Measurements from ENCODE around the gene ARSJ. TPM values are rescaled to one million over a fixed set of nuclear protein-coding genes. Genes with fewer than 3 reads are reported as not detected.
"Not testable (repeated sequence)": the region's sequence is repeated elsewhere in the genome, so short reads cannot be mapped to it uniquely, and the experiment has no call there.

The ARSJ gene
- 2.4 TPM for total RNA-seq
- long read RNA-seq, full-length matches to known transcripts: 1 of 11 reads
- long read RNA-seq, partial matches to known transcripts: 1 of 11 reads
- long read RNA-seq, other reads (novel, unspliced or antisense): 9 of 11 reads

GRCh38 chr4:113979148-113979904 is at the start of gene ARSJ:
ARSJ (minus strand) TSS chr4:113979647; CDS start chr4:113978834, 813 bp downstream.
- DNase-seq (ENCODE audit: low spot score): no peak

GRCh38 chr4:114028071-114028470 is 48.6 kb upstream of the ARSJ start:
- DNase-seq (ENCODE audit: low spot score): no peak

- DNase-seq (ENCODE audit: low spot score): no peak
Observed at GRCh38 chr4:114027596-114027995, 48.1 kb upstream of the ARSJ start.

- DNase-seq (ENCODE audit: low spot score): no peak
Observed at GRCh38 chr4:114026447-114026846, 47.0 kb upstream of the ARSJ start.

GRCh38 chr4:114025176-114025777 is 45.8 kb upstream of the ARSJ start:
- no peak for DNase-seq (ENCODE audit: low spot score)

GRCh38 chr4:114021451-114021850 is 42.0 kb upstream of the ARSJ start:
- DNase-seq (ENCODE audit: low spot score): no peak

- no peak for DNase-seq (ENCODE audit: low spot score)
Observed at GRCh38 chr4:114019969-114020358, 40.5 kb upstream of the ARSJ start.

GRCh38 chr4:114019276-114019968 is 40.0 kb upstream of the ARSJ start:
- no peak for DNase-seq (ENCODE audit: low spot score)

GRCh38 chr4:114017120-114017917 is 37.9 kb upstream of the ARSJ start:
- no peak for DNase-seq (ENCODE audit: low spot score)

- DNase-seq (ENCODE audit: low spot score): no peak
Observed at GRCh38 chr4:114015444-114015899, 36.0 kb upstream of the ARSJ start.

GRCh38 chr4:114013201-114013600 is 33.8 kb upstream of the ARSJ start:
- not testable (repeated sequence) for DNase-seq (ENCODE audit: low spot score)

- no peak for DNase-seq (ENCODE audit: low spot score)
Observed at GRCh38 chr4:114012749-114013148, 33.3 kb upstream of the ARSJ start.

- DNase-seq (ENCODE audit: low spot score): no peak
Observed at GRCh38 chr4:114005569-114006442, 26.4 kb upstream of the ARSJ start.

- not testable (repeated sequence) for DNase-seq (ENCODE audit: low spot score)
Observed at GRCh38 chr4:114004483-114005226, 25.2 kb upstream of the ARSJ start.

GRCh38 chr4:113998531-113998930 is 19.1 kb upstream of the ARSJ start:
- DNase-seq (ENCODE audit: low spot score): no peak

GRCh38 chr4:113998079-113998478 is 18.6 kb upstream of the ARSJ start:
- DNase-seq (ENCODE audit: low spot score): no peak

GRCh38 chr4:113997206-113997605 is 17.8 kb upstream of the ARSJ start:
- no peak for DNase-seq (ENCODE audit: low spot score)

GRCh38 chr4:113996599-113997177 is 17.2 kb upstream of the ARSJ start:
- no peak for DNase-seq (ENCODE audit: low spot score)

- DNase-seq (ENCODE audit: low spot score): no peak
Observed at GRCh38 chr4:113993887-113994286, 14.4 kb upstream of the ARSJ start.
